OCI-LY1 (cell line): Measurements from ENCODE around the gene NEUROD6.

Experiments
- EZH2 ChIP-seq: fragments of 200-600 bp; sonication (generic), shearing (Covaris generic); IDR thresholded peaks from 2 replicates; pipeline ENCODE4 v1.8.0; 2017; ENCODE audit warnings: borderline replicate concordance, mixed run types, mild to moderate bottlenecking, antibody characterized with exemption, low read length, moderate library complexity, mixed read lengths
- TF ChIP-seq, protein P1 (sequence below): fragments of 200-600 bp; sonication (generic), shearing (Covaris generic); IDR thresholded peaks from 2 replicates; pipeline ENCODE4 v1.5.1; 2017; ENCODE audit warnings: mild to moderate bottlenecking, antibody characterized with exemption, low read length, moderate library complexity, mixed read lengths

DNA sequence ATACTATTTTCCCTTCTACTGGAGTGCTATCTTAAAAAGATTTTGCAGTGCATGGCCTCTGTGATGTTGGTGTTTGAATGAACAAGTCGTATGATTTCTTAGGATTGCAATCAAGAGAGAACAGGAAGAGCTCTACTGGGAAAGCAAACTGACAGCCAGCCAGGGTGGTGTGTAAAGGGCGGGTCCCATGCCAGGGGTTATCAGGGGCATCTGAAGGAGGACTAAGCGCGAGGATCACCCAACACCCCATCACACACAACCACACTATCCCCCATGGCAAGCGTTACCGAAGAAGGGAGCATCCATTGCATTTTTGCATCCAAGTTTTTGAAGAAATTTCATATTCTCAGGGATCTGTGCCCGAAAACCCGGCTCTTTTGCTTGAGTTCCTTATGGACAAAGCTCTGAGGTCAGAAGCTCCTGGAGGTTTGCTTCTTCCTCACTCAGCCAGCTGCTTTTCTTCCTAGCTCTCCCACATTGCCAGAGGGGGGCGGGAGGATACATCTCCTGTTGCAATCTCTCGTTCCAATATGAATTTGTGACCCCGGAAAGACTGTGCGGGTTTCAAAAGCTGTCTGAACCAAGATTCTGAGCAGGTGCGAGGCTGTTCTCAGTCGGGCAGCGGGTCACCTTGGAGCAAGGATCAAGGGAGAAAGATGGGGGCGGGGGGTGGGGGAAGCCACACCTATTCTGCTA is 5.2 kb downstream of the NEUROD6 start:
- TF ChIP-seq, protein P1, sequence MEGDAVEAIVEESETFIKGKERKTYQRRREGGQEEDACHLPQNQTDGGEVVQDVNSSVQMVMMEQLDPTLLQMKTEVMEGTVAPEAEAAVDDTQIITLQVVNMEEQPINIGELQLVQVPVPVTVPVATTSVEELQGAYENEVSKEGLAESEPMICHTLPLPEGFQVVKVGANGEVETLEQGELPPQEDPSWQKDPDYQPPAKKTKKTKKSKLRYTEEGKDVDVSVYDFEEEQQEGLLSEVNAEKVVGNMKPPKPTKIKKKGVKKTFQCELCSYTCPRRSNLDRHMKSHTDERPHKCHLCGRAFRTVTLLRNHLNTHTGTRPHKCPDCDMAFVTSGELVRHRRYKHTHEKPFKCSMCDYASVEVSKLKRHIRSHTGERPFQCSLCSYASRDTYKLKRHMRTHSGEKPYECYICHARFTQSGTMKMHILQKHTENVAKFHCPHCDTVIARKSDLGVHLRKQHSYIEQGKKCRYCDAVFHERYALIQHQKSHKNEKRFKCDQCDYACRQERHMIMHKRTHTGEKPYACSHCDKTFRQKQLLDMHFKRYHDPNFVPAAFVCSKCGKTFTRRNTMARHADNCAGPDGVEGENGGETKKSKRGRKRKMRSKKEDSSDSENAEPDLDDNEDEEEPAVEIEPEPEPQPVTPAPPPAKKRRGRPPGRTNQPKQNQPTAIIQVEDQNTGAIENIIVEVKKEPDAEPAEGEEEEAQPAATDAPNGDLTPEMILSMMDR, result no peak
- no peak for TF ChIP-seq EZH2
